ENCODE results near the gene SPESP1.
"Not testable (repeated sequence)": the region's sequence is repeated elsewhere in the genome, so short reads cannot be mapped to it uniquely, and the experiment has no call there.

Gene SPESP1

GRCh38 chr15:68962465-68962864 is 32.1 kb downstream of the SPESP1 start:
- DNase-seq, result no peak

DNA sequence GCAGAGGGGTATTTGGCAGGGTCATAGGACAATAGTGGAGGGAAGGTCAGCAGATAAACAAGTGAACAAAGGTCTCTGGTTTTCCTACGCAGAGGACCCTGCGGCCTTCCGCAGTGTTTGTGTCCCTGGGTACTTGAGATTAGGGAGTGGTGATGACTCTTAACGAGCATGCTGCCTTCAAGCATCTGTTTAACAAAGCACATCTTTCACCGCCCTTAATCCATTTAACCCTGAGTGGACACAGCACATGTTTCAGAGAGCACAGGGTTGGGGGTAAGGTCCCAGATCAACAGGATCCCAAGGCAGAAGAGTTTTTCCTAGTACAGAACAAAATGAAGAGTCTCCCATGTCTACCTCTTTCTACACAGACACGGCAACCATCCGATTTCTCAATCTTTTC is 33.4 kb downstream of the SPESP1 start:
- not testable (repeated sequence) for DNase-seq

DNA sequence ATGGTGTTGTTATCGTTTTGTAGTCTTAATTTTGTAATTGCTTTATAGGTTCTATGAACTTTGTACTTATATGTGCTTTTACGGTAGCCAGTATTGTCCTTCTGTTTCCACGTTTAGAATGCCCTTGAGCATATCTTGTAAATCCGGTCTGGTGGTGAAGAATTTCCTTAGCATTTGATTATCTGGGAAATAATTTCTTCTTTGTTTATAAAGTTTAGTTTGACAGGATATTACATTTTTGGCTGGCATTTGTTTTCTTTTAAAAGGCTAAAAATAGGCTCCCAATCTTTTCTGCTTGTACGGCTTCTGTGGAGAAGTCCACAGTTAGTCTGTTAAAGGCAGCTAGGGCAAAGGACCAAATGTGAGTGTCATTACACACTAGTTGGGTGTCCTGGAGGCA is 36.7 kb downstream of the SPESP1 start:
- no peak for DNase-seq

GRCh38 chr15:68967948-68968347 is 37.6 kb downstream of the SPESP1 start:
- DNase-seq, result no peak

DNA sequence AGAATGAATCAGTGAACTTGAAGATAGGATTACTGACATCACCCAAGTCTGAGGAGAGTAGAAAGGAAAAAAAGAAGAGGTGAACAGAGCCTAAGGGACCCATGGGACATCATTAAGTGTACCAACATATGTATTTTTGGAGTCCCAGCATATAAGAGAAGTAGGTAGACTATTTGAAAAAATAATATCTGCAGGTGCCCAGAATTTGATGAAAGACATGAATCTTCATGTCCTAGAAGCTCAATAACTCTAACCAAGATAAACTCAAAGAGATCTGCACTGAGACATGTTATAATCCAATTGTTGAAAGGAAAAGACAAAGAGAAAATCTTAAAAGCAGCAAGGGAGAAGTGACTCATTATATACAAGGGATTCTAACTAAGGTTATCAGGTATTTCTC is 39.0 kb downstream of the SPESP1 start:
- no peak for DNase-seq

- no peak for DNase-seq
Observed at GRCh38 chr15:68972201-68973065, 42.1 kb downstream of the SPESP1 start.

- not testable (repeated sequence) for DNase-seq
Observed at GRCh38 chr15:68975651-68976160, 45.4 kb downstream of the SPESP1 start.

GRCh38 chr15:68977426-68977825 is 47.1 kb downstream of the SPESP1 start:
- DNase-seq, result not testable (repeated sequence)

DNA sequence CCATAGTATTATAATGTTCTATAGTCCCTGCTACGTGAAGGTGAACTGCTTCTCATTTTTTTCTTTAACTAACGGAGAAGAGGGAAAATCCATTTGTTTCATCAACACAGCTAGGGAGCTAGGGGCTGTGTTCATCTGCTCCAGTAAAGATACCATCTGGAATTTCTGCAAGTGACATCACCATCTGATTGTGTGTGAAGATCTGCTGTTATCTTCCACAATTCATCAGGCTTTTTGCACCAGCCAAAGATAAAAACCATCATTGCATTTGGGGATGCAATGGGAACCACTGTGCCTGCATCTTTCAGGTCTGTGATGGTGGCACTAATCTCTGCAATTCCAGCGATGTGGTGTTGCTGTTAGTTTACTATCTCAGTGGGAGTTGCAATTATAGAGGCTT is 48.7 kb downstream of the SPESP1 start:
- DNase-seq, result no peak

DNA sequence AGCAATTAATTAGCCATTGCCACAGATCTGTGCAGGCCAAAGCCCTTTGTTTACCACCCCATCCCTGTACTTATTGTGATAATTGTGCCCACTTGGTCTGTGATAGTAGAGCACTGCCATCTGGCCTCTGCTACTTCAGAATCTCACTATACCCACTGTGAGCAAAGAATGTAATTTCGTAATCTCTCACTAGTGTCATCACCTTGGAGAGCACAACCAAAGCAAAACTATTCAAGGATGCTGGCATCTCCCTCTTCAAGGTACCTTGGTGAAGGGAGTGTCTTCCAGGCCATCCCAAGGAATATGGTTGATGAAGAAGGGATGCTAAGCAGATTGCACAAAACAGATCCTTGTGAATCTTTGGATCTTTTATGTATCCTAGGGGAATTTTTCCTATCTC is 49.5 kb downstream of the SPESP1 start:
- no peak for DNase-seq

GRCh38 chr15:68980786-68981185 is 50.5 kb downstream of the SPESP1 start:
- DNase-seq, result no peak

GRCh38 chr15:68981941-68982340 is 51.6 kb downstream of the SPESP1 start:
- DNase-seq, result no peak

DNA sequence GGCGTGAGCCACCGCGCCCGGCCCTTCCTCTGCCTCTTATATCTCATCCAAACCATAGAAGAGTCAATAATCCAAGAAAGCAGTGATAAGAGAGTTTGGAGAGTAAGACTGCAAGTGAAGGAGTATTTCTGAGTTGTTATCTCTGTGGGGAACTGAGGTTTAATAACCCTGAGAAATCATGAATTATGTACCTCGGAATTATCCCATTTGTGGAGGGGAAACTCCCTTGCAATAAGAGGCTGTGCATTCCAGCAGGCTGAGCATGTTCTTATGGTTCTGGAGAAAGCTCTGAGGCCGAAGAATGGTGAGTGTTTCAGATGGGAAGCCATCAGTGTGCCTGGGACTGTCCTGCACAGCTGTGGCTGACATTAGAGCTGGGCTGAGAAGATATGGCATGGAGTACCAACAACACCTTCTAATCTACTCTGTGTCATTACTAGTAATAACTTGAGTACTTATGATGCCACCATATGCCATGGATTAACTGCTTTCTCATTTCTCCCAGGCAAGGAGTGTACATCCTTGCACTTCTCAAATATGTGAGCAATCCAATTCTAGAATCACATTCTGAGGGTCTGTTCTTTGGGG is 52.7 kb downstream of the SPESP1 start:
- DNase-seq, result no peak

GRCh38 chr15:68983961-68984481 is 53.7 kb downstream of the SPESP1 start:
- DNase-seq, result no peak

DNA sequence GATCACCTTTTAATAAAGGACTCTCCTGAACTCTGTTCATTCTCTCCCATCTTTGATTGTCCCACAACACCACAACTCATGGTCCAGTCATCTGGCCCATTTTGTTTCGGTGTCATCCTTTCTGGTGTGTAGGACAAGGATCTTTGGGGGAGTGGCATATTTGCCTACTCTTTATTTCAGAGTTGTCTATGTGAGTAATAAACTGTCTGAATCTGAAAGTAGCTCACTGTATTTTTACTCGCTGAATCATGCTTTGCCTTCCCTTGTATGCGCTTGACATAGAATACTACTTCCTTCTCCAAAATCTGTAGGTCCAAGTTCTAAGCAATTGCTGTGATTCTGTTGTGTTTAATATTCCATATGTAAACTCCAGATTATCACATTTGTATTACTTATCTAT is 54.3 kb downstream of the SPESP1 start:
- DNase-seq, result no peak

- DNase-seq, result no peak
Observed at GRCh38 chr15:68985361-68985891, 55.1 kb downstream of the SPESP1 start.

DNA sequence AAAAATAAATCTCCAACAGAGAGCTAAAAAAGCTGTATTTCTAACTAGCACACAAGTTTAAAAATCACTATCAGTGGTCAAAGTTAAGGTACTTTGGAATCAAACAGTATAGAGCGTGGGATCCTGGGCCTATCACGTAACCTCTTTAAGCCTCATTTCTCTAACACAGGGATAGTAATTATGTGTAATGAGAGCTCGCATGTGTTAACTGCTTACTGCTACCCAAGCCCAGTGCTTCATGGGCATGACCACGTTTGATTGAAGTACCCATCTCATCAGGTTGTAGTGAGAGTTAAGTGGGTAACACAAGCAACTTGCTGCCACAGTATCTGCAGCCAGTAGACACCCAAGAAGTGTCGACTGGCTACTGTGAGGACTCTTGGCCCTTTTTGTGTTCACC is 56.0 kb downstream of the SPESP1 start:
- no peak for DNase-seq

DNA sequence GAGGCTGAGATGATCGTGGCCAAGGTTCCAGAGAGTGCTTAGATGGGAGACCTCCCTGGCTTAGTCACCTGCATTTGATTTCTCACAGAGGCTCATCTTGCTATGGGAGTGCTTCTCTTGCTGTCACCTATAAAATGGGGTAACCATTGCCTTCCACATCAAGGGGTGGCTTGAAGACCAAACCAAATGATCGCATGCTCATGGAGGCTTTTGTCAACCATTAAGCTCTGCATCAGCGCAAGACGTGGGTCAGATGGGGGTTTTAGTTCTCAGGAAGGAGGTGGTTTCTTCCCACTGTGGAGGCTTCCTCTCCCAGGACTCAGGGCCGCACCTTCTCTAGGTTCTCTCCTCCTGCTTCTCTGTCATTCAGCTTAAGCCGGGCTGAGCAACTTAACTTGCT is 56.8 kb downstream of the SPESP1 start:
- no peak for DNase-seq

DNA sequence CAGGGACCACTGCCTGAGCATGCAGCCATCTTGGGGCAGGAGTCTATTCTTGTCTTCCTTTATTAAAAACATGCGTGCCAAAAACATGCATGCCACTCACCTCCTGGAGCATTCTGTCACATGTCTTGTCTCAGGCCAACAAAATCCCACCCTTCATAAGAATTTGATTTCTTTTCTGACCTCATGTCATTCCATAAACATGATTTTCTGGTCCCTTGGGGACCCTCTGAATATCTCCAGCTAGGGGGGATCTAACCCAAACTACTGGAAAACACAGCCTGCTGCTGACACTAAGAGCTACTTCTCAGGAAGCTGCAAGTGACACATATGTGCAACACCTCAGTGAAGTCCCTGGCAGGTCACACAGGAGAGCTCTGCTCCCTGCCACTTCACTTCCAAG is 57.4 kb downstream of the SPESP1 start:
- no peak for DNase-seq

DNA sequence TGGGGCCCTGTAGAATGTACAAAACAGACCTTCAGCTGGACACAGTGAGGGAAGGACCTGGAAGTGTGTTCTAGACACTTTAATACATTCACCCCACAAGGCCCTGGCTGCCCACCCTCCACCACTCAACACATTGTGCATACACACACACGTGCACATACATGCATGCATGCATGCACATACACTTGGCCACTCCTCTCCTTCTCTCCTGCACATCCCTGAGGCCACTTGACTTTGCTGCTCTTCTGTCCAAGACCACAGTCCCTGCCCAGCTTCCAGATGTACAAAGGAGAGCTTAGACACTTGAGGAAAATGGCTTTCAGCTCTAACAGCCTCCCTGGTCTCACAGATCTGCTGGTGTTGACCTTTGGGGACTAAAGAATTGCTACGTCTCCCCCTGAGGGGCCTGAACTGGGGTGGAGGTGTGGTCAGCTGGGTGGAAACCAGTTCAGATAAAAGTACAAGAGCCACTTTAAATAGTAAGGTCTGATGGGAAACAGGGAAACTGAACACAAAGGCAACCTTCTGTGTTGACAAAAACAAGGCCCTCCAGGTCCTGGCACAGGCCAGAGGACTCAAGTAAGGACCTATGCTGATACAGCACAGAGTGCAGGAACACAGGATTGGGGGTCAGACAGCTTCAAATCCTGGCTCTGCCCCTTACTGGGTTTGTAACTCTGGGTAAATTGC is 59.4 kb downstream of the SPESP1 start:
- DNase-seq, result no peak

DNA sequence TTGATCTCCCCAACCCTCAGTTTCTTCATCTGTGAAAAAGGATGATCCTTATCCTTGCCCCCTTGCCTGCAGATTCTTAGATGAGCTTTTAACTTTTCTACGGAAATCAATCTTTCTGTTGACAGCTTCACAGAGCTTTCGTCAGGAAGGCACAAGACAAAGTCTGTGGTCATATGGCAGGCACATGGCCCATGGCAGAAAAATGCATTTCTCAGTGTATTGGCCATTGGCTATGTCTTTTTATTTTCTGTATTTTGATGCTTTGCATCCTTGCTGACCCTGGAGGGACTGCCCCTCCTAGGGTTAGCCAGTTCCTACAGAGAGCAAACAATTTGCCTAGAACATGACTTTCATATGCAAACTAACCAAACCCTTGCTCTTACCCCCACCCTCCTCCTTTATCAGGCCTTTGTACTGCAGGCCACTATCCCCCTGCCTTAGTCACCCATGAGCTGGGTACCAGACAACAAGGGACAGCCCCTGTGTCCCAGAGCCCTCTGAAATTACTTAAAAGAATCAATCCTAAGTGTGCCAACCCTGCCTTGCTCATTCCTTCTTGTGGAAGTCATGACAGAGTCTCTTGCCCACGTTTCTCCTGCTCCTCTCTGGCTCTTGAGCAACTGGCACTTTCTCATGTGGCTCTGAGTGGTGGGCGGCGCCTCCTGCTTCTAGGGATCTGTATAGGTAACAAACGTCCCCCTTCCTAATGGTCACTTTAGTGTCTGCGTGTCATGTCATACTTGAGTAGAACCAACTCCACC is 60.1 kb downstream of the SPESP1 start:
- DNase-seq, result no peak
